Measurements from ENCODE around the gene CELSR2. TPM values are rescaled to one million over a fixed set of nuclear protein-coding genes. Genes with fewer than 3 reads are reported as not detected.

CELSR2 gene
- total RNA-seq, 1 experiment from 2014 or later = 17.1 TPM

- H3K4me1 ChIP-seq (ENCODE audit: control insufficient read depth in 1 of 2, insufficient read depth in 2 of 2, low read length in 2 of 2) = 0 out of 4 replicates have a peak, but pooled peaks cover 0 to 3% of the 10 kb centered on the region in 2 experiments
- TF ChIP-seq ZNF274 (IDR thresholded peaks at IDR 0.05; ENCODE audit: low read depth, low read length) = no peak
- TF ChIP-seq, protein P1, sequence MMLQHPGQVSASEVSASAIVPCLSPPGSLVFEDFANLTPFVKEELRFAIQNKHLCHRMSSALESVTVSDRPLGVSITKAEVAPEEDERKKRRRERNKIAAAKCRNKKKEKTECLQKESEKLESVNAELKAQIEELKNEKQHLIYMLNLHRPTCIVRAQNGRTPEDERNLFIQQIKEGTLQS (IDR thresholded peaks at IDR 0.05) = no peak
- TF ChIP-seq EZH2 (IDR thresholded peaks at IDR 0.05) = no peak
- no peak for TF ChIP-seq FOSL1 (IDR thresholded peaks at IDR 0.05; ENCODE audit: low read depth)
- TF ChIP-seq, protein P2, sequence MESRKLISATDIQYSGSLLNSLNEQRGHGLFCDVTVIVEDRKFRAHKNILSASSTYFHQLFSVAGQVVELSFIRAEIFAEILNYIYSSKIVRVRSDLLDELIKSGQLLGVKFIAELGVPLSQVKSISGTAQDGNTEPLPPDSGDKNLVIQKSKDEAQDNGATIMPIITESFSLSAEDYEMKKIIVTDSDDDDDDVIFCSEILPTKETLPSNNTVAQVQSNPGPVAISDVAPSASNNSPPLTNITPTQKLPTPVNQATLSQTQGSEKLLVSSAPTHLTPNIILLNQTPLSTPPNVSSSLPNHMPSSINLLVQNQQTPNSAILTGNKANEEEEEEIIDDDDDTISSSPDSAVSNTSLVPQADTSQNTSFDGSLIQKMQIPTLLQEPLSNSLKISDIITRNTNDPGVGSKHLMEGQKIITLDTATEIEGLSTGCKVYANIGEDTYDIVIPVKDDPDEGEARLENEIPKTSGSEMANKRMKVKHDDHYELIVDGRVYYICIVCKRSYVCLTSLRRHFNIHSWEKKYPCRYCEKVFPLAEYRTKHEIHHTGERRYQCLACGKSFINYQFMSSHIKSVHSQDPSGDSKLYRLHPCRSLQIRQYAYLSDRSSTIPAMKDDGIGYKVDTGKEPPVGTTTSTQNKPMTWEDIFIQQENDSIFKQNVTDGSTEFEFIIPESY (IDR thresholded peaks at IDR 0.05; ENCODE audit: extremely low read depth, insufficient replicate concordance, low read length) = no peak
- TF ChIP-seq YY1 (IDR thresholded peaks at IDR 0.05; ENCODE audit: extremely low read depth, insufficient replicate concordance, low read depth, low read length) = no peak
- TF ChIP-seq ZFX (IDR thresholded peaks at IDR 0.05) = no peak
- TF ChIP-seq ELF1 (IDR thresholded peaks at IDR 0.05; ENCODE audit: borderline replicate concordance, low read depth) = no peak
- TF ChIP-seq SIN3A (IDR thresholded peaks at IDR 0.05; ENCODE audit: low read depth) = no peak
- TF ChIP-seq TCF7L2 (IDR thresholded peaks at IDR 0.05; ENCODE audit: borderline replicate concordance, extremely low read depth, insufficient read depth, insufficient read length) = no peak
- TF ChIP-seq, protein P3, sequence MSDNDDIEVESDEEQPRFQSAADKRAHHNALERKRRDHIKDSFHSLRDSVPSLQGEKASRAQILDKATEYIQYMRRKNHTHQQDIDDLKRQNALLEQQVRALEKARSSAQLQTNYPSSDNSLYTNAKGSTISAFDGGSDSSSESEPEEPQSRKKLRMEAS (IDR thresholded peaks at IDR 0.05) = no peak
- no peak overlapping the region for H3K4me3 ChIP-seq (replicated peaks in 1 of 2; ENCODE audit: low read depth in 1 of 2, low read length in 2 of 2)
- CTCF ChIA-PET = no interaction called here
- intact Hi-C loops (cut with micrococcal nuclease) = no loop called here
- H3K9ac ChIP-seq (ENCODE audit: low read length) = no peak overlapping the region
- no peak overlapping the region for H3K27ac ChIP-seq (ENCODE audit: low read depth, low read length)
- RAD21 ChIA-PET (ENCODE audit: low non-redundant PET in 1 of 2, low total read pairs in 2 of 2, uncharacterized antibody in 2 of 2, unreplicated experiment in 2 of 2) = no interaction called here
- no peaks in the 10 kb centered on the region for H3K79me2 ChIP-seq (ENCODE audit: insufficient read depth, low read length)
- no TSS peak for BruUV-seq (replicated peaks)
- no peak overlapping the region for H3K4me2 ChIP-seq (ENCODE audit: low read length)
- H4K20me1 ChIP-seq (ENCODE audit: insufficient read depth) = no peaks in the 10 kb centered on the region
- DNase-seq (ENCODE audit: low read depth, low spot score) (no peak), ATAC-seq (no peak)
- no peaks in the 10 kb centered on the region for H3K36me3 ChIP-seq (ENCODE audit: control insufficient read depth in 1 of 2, insufficient read depth in 2 of 2, low read length in 2 of 2)
- H3K27me3 ChIP-seq (ENCODE audit: insufficient read depth, low read length) = no peaks in the 10 kb centered on the region
- no peaks in the 10 kb centered on the region for H3K9me2 ChIP-seq (ENCODE audit: insufficient read depth)
- no peaks in the 10 kb centered on the region for H3K9me3 ChIP-seq (ENCODE audit: control insufficient read depth in 1 of 2, insufficient read depth in 1 of 2, low read depth in 1 of 2, low read length in 2 of 2)
- H2AFZ ChIP-seq (ENCODE audit: low read depth, low read length, poor library complexity, severe bottlenecking) = no peak overlapping the region
- POLR2A ChIA-PET = no interaction called here
These were observed 60.0 kb downstream of the CELSR2 start for GRCh38 chr1:109309347-109309746.
